Small intestine (tissue), 16 donors: ENCODE measurements around the gene OR14J1. TPM values are rescaled to one million over a fixed set of nuclear protein-coding genes. Genes with fewer than 3 reads are reported as not detected.

Source experiments
- DNase-seq, 2 donors: peaks; one replicate each; pipeline versions ENCODE4 v3.0.0 to v3.0.0-alpha.2; 2013
- FAIRE-seq: peaks from 2 replicates; lab custom pipeline; 2012; peaks lifted over from hg19 to GRCh38; lab: Jason Lieb, UNC
- H3K27ac ChIP-seq, 3 donors: one replicate each; pipeline ENCODE4 v1.5.1; 2013; ENCODE audit warnings: low read length in 2 of 3, mild to moderate bottlenecking in 2 of 3, control low read depth in 1 of 3, inconsistent platforms in 1 of 3, low read depth in 1 of 3, moderate library complexity in 1 of 3
- H3K27me3 ChIP-seq, 3 donors: one replicate each; pipeline ENCODE4 v1.6.1; 2013; ENCODE audit warnings: low read length in 3 of 3, inconsistent platforms in 1 of 3; ENCODE audit not compliant: control insufficient read depth in 3 of 3, insufficient read depth in 3 of 3
- H3K36me3 ChIP-seq, 3 donors: one replicate each; pipeline ENCODE4 v1.6.1; 2013; ENCODE audit warnings: low read length in 3 of 3, inconsistent platforms in 1 of 3, low read depth in 1 of 3, mild to moderate bottlenecking in 1 of 3, moderate library complexity in 1 of 3; ENCODE audit not compliant: control insufficient read depth in 3 of 3, insufficient read depth in 2 of 3
- H3K4me1 ChIP-seq, 3 donors: one replicate each; pipeline ENCODE4 v1.6.1; 2013; ENCODE audit warnings: low read length in 2 of 3, inconsistent platforms in 1 of 3, low read depth in 1 of 3, mild to moderate bottlenecking in 1 of 3, moderate library complexity in 1 of 3; ENCODE audit not compliant: control insufficient read depth in 3 of 3, insufficient read depth in 2 of 3
- H3K4me3 ChIP-seq, 3 donors: one replicate each; pipeline ENCODE4 v1.5.1; 2013; ENCODE audit warnings: low read length in 3 of 3, control low read depth in 1 of 3, inconsistent platforms in 1 of 3, low read depth in 1 of 3, mild to moderate bottlenecking in 1 of 3, moderate library complexity in 1 of 3
- H3K9me3 ChIP-seq, 2 donors: one replicate each; pipeline ENCODE4 v1.6.1; 2013; ENCODE audit warnings: low read depth in 1 of 2, low read length in 1 of 2; ENCODE audit not compliant: control insufficient read depth in 2 of 2, insufficient read depth in 1 of 2
- WGBS, 3 donors: extraction: QIAGEN DNeasy Blood & Tissue Kit; methylation state at CpG; one replicate each; pipeline ENCODE4 v1.1.7; 2013; 5-methylcytosine and 5-hydroxymethylcytosine counted together
- long read RNA-seq, 10 donors: transcript quantifications; one replicate each; lab custom pipeline, GENCODE V29; 2026
- polyA plus RNA-seq, 4 donors: library from polyadenylated mRNA; stranded (reverse) in 3 of 4; unstranded in 1 of 4; fragments of 200-250 nt in 3 of 4; fragments of 120-200 nt in 1 of 4; gene quantifications; one replicate each; pipeline versions ENCODE4 v1.2.1 to v1.2.3, GENCODE V29; 2013
- donor health status: healthy with polysubstance abuse.
- donor health status: control.
- donor health status: control.
- donor health status: Bipolar disorder and iron deficiency.
- donor health status: healthy.

The OR14J1 gene
- polyA plus RNA-seq: under 1 TPM in 1 of 4 donors, not detected in 3; under 0.01 TPM
- long read RNA-seq, donor 1: 0 reads
- long read RNA-seq, donor 2: 0 reads
- long read RNA-seq, donor 3: 0 reads
- long read RNA-seq, donor 4: 0 reads
- long read RNA-seq, donor 5: 0 reads
- long read RNA-seq, donor 6: 0 reads
- long read RNA-seq, donor 7: 0 reads
- long read RNA-seq, donor 8: 0 reads
- long read RNA-seq, donor 9: 0 reads
- long read RNA-seq, donor 10: 0 reads

- Histone ChIP-seq H3K4me3 (no peak within 1 kb of the TSS), H3K9me3 (no peaks in the 10 kb centered on the region), H3K36me3 (no peaks in the 10 kb centered on the region), H3K4me1 (no peaks in the 10 kb centered on the region), H3K27me3 (no peaks in the 10 kb centered on the region), H3K27ac (no peak within 1 kb of the TSS)
- DNase-seq: no peak
- WGBS, 3 donors: 34 to 53% (median 42%) methylated on average over 3 of the region's 3 CpGs
- FAIRE-seq: no peak
Observed at GRCh38 chr6:29301316-29301715, at the start of gene OR14J1. Gene OR14J1, plus strand, starts transcription at chr6:29301701. Its CDS starts 4,989 bp downstream, at chr6:29306690.

- Histone ChIP-seq H3K9me3 (no peaks in the 10 kb centered on the region), H3K27ac (no peak overlapping the region), H3K36me3 (no peaks in the 10 kb centered on the region), H3K27me3 (no peaks in the 10 kb centered on the region), H3K4me1 (no peaks in the 10 kb centered on the region), H3K4me3 (no peak overlapping the region)
- no peak for DNase-seq
- no peak for FAIRE-seq
- 83 to 90% (median 90%) methylated on average over 9 of the region's 9 CpGs for WGBS, 3 donors
Observed at GRCh38 chr6:29251736-29252135, 49.8 kb upstream of the OR14J1 start.

DNA sequence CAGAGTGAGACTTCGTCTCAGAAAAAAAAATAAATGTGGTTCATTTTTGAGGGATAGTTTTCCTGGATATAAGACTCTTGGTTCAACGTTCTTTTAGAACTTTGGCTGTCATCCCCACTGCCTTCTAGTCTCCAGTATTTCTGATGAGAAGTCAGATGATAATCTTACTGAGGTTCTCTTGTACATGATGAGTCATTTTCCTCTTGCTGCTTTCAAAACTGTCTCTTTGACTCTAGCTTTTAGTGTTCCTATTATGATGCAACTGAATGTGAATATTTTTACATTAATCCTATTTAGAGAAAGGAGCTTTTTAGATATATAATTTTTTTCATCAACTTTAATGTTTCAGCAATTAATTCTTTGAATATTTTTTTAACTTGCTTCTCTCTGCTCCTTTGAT, 46.0 kb upstream of the OR14J1 start:
- no peaks in the 10 kb centered on the region for H3K27me3 ChIP-seq
- 80 to 90% (median 86%) methylated on average over 2 of the region's 2 CpGs for WGBS, 3 donors
- no peak for FAIRE-seq
- H3K4me3 ChIP-seq: no peak overlapping the region
- H3K9me3 ChIP-seq: no peaks in the 10 kb centered on the region
- H3K4me1 ChIP-seq: no peaks in the 10 kb centered on the region
- H3K27ac ChIP-seq: no peak overlapping the region
- no peak for DNase-seq
- no peaks in the 10 kb centered on the region for H3K36me3 ChIP-seq

GRCh38 chr6:29259721-29260120, 41.8 kb upstream of the OR14J1 start:
- 43 to 58% (median 52%) methylated on average over 2 of the region's 2 CpGs for WGBS, 3 donors
- Histone ChIP-seq H3K27me3 (no peaks in the 10 kb centered on the region), H3K4me3 (no peak overlapping the region), H3K27ac (no peak overlapping the region), H3K4me1 (no peaks in the 10 kb centered on the region), H3K9me3 (no peaks in the 10 kb centered on the region), H3K36me3 (no peaks in the 10 kb centered on the region)
- DNase-seq: no peak
- no peak for FAIRE-seq

DNA sequence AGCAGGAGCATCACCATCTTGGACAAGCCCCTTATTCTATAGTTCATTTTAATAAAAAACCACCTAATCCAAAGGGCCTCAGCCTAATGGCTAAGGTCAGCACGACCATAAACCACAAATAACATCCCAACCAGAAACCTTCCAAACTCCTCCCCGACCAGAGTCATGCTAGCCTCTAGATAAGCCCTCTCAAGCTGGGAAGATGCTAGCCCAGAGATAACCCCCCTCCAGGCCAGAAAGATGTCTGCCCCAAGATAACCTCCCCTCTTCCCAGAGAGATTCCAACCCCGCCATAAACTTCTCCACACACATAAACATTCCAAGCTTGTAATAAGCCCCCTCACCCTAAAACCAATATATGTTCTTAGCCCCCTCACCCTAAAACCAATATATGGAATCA, 38.5 kb upstream of the OR14J1 start:
- Histone ChIP-seq H3K9me3 (no peaks in the 10 kb centered on the region), H3K27ac (no peak overlapping the region), H3K36me3 (no peaks in the 10 kb centered on the region), H3K4me3 (no peak overlapping the region), H3K27me3 (no peaks in the 10 kb centered on the region), H3K4me1 (no peaks in the 10 kb centered on the region)
- DNase-seq (no peak), FAIRE-seq (no peak)
- 44 to 59% (median 45%) methylated on average over 3 of the region's 3 CpGs for WGBS, 3 donors

- WGBS, 3 donors: 80 to 100% (median 93%) methylated on average over 1 of the region's 1 CpG
- H3K27ac ChIP-seq: no peak overlapping the region
Observed at GRCh38 chr6:29294499-29294914, 7.0 kb upstream of the OR14J1 start.

DNA sequence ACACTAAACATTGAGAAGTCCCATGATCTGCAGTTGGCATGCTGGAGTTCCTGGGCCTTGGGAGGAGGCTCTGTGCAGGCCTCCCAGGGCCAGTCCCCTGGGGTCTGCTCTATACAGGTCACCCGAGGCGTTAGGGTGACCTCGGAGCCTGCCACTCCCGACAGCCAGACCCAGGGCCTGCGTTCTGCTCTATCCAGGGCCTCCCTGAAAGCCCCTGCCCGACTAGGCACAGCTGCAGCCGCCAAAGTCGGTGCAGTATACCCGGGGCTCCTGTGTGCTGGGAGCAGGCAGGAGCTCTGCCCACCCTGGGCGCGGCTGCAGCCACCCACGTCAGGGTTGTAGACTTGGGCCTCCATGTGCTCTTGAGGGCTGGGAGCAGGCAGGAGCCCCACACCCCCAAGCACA, 6.3 kb upstream of the OR14J1 start:
- H3K9me3 ChIP-seq: no peaks in the 10 kb centered on the region
- FAIRE-seq (no peak), DNase-seq (no peak)
- 82 to 85% (median 83%) methylated on average over 12 of the region's 12 CpGs for WGBS, 3 donors
- H3K4me1 ChIP-seq: no peaks in the 10 kb centered on the region
- H3K27ac ChIP-seq: no peak overlapping the region
- H3K27me3 ChIP-seq: no peaks in the 10 kb centered on the region
- H3K4me3 ChIP-seq: no peak overlapping the region
- H3K36me3 ChIP-seq: no peaks in the 10 kb centered on the region

More at GRCh38 chr6:29294499-29294914, 7.0 kb upstream of the OR14J1 start:
- H3K9me3 ChIP-seq: no peaks in the 10 kb centered on the region
- no peak for FAIRE-seq
- H3K27me3 ChIP-seq: no peaks in the 10 kb centered on the region
- no peak overlapping the region for H3K4me3 ChIP-seq
- no peak for DNase-seq
- no peaks in the 10 kb centered on the region for H3K36me3 ChIP-seq
- no peaks in the 10 kb centered on the region for H3K4me1 ChIP-seq

GRCh38 chr6:29295623-29296022, 5.9 kb upstream of the OR14J1 start:
- FAIRE-seq: no peak
- 89 to 96% (median 91%) methylated on average over 6 to 7 of the region's 7 CpGs for WGBS, 3 donors

GRCh38 chr6:29319931-29320330, 18.4 kb downstream of the OR14J1 start:
- Histone ChIP-seq H3K36me3 (no peaks in the 10 kb centered on the region), H3K4me1 (no peaks in the 10 kb centered on the region), H3K27ac (no peak overlapping the region), H3K4me3 (no peak overlapping the region), H3K27me3 (no peaks in the 10 kb centered on the region), H3K9me3 (no peaks in the 10 kb centered on the region)
- WGBS, 3 donors: 75 to 88% (median 78%) methylated on average over 2 of the region's 2 CpGs
- DNase-seq: no peak
- no peak for FAIRE-seq

More at GRCh38 chr6:29295623-29296022, 5.9 kb upstream of the OR14J1 start:
- Histone ChIP-seq H3K36me3 (no peaks in the 10 kb centered on the region), H3K4me3 (no peak overlapping the region), H3K9me3 (no peaks in the 10 kb centered on the region), H3K27me3 (no peaks in the 10 kb centered on the region), H3K4me1 (no peaks in the 10 kb centered on the region), H3K27ac (no peak overlapping the region)
- DNase-seq: no peak
